Hematopoietic multipotent progenitor cell treated with erythropoietin and hydrocortisone succinate and interleukin-3 and kit ligand, for 15 days (in vitro differentiated cells): ENCODE measurements around the gene KNTC1.
"Not testable (repeated sequence)": the region's sequence is repeated elsewhere in the genome, so short reads cannot be mapped to it uniquely, and the experiment has no call there.

Source experiments
- DNase-seq: peaks from one replicate; pipeline ENCODE4 v3.0.0-alpha.2; 2015; ENCODE audit warnings: low spot score

The KNTC1 gene

GRCh38 chr12:122508163-122508562, 18.9 kb upstream of the KNTC1 start:
- no peak for DNase-seq

GRCh38 chr12:122513028-122513427, 14.0 kb upstream of the KNTC1 start:
- DNase-seq = not testable (repeated sequence)

- DNase-seq = no peak
These were observed 13.4 kb upstream of the KNTC1 start for GRCh38 chr12:122513660-122514059.

GRCh38 chr12:122515275-122515674, 11.8 kb upstream of the KNTC1 start:
- DNase-seq = no peak

- no peak for DNase-seq
These were observed 10.3 kb upstream of the KNTC1 start for GRCh38 chr12:122516544-122517361.

GRCh38 chr12:122517877-122518276, 9.2 kb upstream of the KNTC1 start:
- no peak for DNase-seq

GRCh38 chr12:122518908-122519307, 8.1 kb upstream of the KNTC1 start:
- DNase-seq = no peak

GRCh38 chr12:122519418-122519817, 7.6 kb upstream of the KNTC1 start:
- no peak for DNase-seq

GRCh38 chr12:122520676-122521075, 6.4 kb upstream of the KNTC1 start:
- DNase-seq = no peak

- no peak for DNase-seq
These were observed 3.8 kb upstream of the KNTC1 start for GRCh38 chr12:122523280-122523679.

GRCh38 chr12:122523846-122524718, 3.0 kb upstream of the KNTC1 start:
- DNase-seq = peak; percentile 23

- DNase-seq = no peak
These were observed 462 bp downstream of the KNTC1 start for GRCh38 chr12:122527478-122527944.

GRCh38 chr12:122528582-122528981, 1.5 kb downstream of the KNTC1 start:
- no peak for DNase-seq

GRCh38 chr12:122528992-122529391, 1.9 kb downstream of the KNTC1 start:
- DNase-seq = no peak

- DNase-seq = no peak
These were observed 6.8 kb downstream of the KNTC1 start for GRCh38 chr12:122533856-122534255.

- DNase-seq = no peak
These were observed 10.0 kb downstream of the KNTC1 start for GRCh38 chr12:122537021-122537420.

- no peak for DNase-seq
These were observed 11.4 kb downstream of the KNTC1 start for GRCh38 chr12:122538496-122538895.

GRCh38 chr12:122544537-122544936, 17.5 kb downstream of the KNTC1 start:
- DNase-seq = no peak

GRCh38 chr12:122545855-122546254, 18.8 kb downstream of the KNTC1 start:
- DNase-seq = no peak

- DNase-seq = no peak
These were observed 20.3 kb downstream of the KNTC1 start for GRCh38 chr12:122547330-122547729.

- DNase-seq = no peak
These were observed 31.9 kb downstream of the KNTC1 start for GRCh38 chr12:122558745-122559641.

- DNase-seq = no peak
These were observed 33.1 kb downstream of the KNTC1 start for GRCh38 chr12:122560138-122560537.
